Suppressor macrophage treated with lipopolysaccharide for 4 hours (primary cell): ENCODE results near the gene DUSP18.
"Not testable (repeated sequence)": the region's sequence is repeated elsewhere in the genome, so short reads cannot be mapped to it uniquely, and the experiment has no call there.

Experiments used
- DNase-seq: peaks from one replicate; pipeline ENCODE4 v3.0.0-alpha.2; 2020

DUSP18 gene

GRCh38 chr22:30667494-30668385 is at the start of gene DUSP18:
DUSP18 (minus strand) TSS chr22:30667875; CDS start chr22:30664003, 3,872 bp downstream.
- DNase-seq: peak; percentile 96

- no peak for DNase-seq
These were observed 46.4 kb upstream of the DUSP18 start for GRCh38 chr22:30714062-30714461.

DNA sequence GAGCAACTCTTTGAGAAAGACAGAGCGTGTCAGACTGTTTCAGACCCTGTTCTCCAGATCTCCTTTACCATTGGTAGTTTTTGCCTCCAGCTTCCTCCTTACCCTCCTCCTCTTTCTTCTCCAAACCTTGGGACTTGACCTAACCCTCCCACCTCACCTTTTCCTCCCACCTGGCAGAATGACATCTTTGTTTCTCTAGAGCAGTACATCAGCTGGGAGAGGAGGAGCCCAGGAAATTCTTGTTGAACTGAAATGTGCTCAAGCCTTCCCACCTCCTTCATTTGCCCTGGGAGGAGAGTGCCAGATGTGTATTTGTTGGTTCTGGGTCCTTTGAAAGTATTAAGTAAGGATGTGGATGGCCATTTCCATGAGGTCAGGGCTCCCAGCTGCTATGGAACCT is 44.4 kb upstream of the DUSP18 start:
- no peak for DNase-seq

- DNase-seq: not testable (repeated sequence)
These were observed 42.3 kb upstream of the DUSP18 start for GRCh38 chr22:30709980-30710379.

- DNase-seq: no peak
These were observed 38.3 kb upstream of the DUSP18 start for GRCh38 chr22:30705710-30706651.

DNA sequence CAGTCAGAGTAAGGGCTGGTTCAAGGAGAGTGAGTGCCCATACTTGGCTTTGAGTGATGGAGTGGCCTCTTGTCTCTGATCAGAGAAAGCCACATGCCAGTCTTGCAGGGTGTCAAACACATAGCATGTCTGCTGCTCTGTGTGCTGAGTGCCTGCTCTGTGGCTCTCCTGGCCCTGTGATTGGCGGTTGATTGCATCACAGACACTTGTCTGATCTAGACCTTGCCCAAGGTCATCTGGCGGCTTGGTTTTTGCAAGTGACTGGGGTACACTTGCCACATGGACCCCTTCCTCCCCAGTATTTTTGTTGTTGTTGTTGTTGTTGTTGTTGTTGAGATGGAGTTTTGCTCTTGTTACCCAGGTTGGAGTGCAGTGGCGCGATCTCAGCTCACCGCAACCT is 37.3 kb upstream of the DUSP18 start:
- DNase-seq: no peak

DNA sequence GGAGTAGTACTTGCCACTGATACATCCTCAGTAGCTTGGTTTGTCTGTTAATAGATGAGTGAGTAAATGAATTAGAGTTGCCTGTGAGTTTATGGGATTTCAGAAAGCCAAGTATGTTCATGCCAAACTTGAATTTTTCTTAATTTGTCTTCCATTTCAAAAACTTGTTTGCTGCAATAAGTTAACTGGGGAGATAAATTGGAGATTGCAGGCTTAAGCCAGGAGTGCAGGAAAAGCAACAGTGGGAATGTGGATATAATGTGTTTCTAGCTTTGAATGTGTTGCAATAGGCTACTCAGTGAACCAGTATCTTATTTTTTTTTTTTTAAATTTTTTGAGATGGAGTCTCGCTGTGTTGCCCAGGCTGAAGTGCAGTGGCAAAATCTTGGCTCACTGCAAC is 35.2 kb upstream of the DUSP18 start:
- DNase-seq: no peak

- no peak for DNase-seq
These were observed 34.2 kb upstream of the DUSP18 start for GRCh38 chr22:30701872-30702271.

DNA sequence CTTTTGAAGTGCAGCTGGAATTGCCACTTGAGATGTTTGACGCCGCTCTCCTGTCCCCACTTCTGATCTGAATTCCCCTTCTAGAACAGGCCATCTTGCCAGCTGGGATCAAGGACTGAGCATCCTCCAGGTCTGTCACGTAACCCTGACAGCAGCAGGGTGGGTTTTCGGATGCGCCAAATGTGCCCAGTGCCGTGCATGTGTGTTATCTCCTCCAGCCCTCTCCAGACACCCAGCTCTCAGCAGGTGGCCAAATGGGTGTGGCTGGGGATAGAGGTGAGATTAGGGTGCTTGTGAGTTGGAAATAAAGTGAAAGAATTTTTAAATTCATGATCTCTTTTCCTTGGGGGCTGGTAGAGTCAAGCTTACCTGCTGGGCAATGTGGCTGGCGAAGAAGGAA is 30.3 kb upstream of the DUSP18 start:
- no peak for DNase-seq

GRCh38 chr22:30695871-30696655 is 28.4 kb upstream of the DUSP18 start:
- DNase-seq: no peak

GRCh38 chr22:30695351-30695851 is 27.7 kb upstream of the DUSP18 start:
- DNase-seq: no peak

DNA sequence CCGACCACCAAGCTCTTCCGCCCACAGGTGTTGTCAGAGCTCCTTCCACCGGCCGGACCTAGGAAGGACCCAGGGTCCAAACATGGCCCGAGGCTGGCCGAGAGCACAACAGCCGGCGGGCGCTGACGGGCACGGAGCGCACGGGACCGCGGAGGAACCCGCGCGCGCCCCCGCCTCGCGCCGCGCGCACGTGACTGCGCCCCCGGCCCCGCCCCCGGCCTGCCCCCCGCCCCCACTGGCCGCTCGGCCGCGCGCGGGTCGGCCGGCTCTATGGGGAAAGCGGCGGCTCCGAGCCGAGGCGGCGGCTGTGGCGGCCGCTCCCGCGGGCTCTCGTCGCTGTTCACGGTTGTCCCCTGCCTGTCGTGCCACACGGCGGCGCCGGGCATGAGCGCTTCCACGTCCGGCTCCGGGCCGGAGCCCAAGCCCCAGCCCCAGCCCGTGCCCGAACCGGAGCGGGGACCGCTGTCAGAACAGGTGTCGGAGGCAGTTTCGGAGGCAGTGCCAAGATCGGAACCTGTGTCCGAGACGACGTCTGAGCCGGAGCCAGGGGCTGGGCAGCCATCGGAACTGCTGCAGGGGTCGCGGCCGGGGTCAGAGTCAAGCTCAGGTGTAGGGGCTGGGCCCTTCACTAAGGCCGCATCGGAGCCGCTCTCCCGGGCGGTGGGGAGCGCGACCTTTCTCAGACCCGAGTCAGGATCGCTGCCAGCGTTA is 27.1 kb upstream of the DUSP18 start, which contains the start of gene OSBP2:
Gene OSBP2, plus strand, starts transcription at position 235 of the 711 bp plus-strand sequence. Its CDS starts 36 bp downstream, at position 271.
- peak; percentile 50 for DNase-seq

DNA sequence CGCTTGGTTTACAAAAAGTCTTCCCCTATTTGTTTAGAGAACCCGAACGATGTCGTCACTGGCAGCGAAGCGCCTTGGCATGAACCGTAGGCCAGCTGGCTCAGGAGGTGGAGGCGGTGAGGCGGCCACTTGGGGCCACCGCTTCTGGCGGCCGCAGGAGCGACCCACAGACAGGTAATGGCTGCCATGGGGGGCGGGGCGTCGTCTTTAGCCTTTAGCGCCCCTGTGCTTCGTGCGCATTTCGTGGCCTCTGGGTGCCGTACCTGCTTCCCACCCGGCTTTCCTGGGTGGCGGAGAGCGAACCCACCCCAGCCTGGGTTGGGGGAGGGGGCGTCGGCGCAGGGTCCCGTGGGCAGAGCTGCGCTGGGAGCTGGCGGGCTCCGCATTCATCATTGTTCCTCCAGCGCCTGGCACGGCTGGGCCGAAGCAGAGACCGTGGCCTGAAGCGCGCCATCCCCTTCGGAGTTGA is 26.5 kb upstream of the DUSP18 start:
- peak; percentile 49 for DNase-seq

DNA sequence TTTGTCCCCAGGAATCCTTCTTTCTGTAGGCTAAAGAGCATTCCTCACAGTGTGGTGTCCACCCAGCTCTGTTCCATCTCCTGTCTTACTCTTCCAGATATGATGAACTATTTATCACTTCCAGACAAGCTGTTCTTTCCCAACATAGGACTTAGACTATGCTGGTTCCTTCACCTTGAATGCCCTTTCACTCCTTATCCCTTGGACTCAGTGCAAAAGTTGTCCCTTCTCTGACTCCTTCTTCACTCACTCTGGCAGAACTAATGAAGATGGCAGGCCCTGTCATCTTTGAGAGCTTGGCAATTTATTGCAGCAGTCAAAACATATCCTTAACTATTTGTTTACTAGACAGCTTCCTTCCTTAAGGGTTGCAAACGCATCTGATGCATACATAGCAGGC is 23.5 kb upstream of the DUSP18 start:
- no peak for DNase-seq

DNA sequence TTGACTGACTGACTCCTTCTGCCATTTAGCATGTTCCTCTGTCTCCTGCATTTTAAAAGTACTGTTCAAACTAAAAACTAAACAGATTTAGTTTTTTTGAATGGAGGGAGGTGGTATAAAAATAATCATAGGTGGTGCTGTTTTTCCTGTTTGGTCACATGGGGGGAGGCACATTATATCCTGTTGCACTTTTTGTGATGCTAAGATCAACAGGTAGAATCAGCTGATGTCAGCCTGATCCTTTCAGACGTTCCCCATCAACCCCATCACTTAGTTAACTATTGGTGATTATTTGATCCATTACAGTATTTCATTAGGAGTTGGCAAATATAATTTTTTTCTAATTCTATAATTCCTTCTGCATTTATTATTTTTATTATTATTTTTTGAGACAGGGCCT is 21.9 kb upstream of the DUSP18 start:
- no peak for DNase-seq

- no peak for DNase-seq
These were observed 19.7 kb upstream of the DUSP18 start for GRCh38 chr22:30687358-30687757.

DNA sequence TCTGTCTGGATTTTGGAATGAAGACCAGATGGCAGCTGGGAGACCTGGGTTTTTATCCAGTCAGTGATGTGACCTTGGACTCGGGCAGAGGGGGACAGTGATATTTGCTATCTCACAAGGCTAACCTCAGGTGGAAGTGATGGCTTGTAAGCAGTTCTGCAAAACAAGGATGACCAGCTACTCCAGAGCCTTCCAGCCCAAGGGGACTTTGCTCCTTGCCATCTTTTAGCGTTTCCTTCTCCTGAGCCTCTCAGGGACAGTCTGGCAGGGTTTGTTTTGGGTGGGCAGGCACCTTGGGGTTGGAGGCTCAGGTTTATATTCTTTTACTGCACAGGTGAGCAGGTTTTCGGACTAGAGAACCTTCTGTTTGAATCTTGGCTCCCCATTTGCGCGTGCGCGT is 17.5 kb upstream of the DUSP18 start:
- DNase-seq: no peak

DNA sequence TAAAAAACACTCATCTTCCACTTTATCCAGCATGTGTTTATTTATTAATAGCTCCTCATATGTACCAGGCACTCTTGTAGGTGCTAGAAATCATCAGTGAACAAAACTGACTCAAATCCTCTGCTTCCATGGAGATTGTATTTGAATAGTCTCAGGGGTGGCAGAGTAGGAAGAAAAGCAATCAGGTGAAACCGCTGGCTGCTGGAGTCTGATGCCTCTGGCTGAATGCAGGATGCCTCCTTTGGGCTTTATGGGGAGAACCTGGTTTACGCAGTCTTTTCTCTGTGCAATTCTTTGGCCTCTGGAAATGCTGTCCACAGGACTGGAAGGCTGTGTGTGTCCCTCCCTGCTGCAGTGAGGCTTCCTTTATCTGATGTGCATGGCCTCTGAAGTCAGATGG is 14.2 kb upstream of the DUSP18 start:
- no peak for DNase-seq

DNA sequence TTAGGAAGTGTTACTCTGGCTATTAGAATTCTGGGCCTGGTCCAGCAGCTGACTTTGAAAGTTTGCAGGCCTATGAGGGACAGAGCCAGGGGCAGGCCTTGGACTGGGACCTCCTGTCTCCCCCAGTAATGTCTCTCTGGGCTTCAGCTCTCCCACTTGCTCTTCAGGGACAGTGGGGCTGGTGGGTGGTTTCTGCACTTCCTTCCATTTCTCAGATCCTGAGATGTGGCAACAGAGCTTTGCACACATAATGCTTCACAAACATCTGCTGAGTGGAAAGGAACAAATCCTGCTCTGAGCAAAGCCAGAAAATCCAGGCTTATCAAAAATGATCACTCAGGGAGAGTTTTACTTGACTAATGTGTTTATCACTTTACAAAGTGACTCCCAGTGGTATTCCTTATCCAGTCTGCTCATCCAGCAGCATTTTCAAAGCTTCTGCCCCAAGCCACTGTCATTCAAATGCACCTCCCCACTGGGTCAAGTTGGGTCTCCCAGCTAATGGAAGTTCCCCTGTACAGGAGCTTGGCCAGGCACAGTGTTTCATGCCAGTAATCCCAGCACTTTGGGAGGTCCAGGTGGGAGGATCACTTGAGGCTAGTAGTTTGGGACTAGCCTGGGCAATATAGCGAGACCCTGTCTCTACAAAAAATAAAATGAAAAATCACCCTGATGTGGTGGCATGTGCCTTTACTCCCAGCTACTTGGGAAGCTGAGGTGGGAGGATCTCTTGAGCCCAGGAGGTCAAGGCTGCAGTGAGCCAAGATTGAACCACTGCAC is 13.5 kb upstream of the DUSP18 start:
- DNase-seq: peak; percentile 32

DNA sequence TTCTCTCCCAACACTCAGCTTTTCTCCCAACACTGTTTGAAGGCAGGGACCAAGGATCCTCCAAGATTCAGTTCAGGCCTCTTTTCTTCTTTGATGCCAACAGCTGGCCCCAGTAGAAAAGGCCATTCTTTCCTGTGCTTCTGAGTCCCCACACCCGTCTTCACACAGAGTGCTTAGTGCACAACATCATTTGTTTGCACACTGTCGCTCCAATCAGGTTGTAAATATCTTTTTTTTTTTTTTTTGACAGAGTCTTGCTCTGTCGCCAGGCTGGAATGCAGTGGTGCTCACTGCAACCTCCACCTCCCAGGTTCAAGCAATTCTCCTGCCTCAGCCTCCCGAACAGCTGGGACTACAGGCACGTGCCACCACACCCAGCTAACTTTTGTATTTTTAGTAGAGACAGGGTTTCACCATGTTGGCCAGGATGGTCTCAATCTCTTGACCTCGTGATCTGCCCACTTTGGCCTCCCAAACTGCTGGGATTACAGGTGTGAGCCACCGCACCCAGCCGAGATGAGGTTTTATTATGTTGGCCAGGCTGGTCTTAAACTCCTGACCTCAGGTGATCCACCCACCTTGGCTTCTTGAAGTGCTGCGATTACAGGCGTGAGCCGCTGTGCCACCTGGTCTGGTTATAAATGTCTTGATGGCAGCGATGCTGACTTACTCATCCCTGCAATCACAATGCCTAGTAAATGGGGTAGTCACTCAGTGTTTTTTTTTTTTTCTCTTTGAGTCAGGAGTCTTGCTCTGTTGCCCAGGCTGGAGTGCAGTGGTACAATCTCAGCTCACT is 12.4 kb upstream of the DUSP18 start:
- not testable (repeated sequence) for DNase-seq
